GM19455 (cell line): ENCODE measurements around the gene AJM1.
A peak's percentile ranks its signal among the peaks of the same experiment; 100 is the strongest.
"Not testable (repeated sequence)": the region's sequence is repeated elsewhere in the genome, so short reads cannot be mapped to it uniquely, and the experiment has no call there.

Experiments
- ATAC-seq: cut with Tn5 transposase; IDR thresholded peaks from one replicate; pipeline ENCODE4 v1.9.1; 2021; ENCODE audit not compliant: unreplicated experiment

The AJM1 gene

DNA sequence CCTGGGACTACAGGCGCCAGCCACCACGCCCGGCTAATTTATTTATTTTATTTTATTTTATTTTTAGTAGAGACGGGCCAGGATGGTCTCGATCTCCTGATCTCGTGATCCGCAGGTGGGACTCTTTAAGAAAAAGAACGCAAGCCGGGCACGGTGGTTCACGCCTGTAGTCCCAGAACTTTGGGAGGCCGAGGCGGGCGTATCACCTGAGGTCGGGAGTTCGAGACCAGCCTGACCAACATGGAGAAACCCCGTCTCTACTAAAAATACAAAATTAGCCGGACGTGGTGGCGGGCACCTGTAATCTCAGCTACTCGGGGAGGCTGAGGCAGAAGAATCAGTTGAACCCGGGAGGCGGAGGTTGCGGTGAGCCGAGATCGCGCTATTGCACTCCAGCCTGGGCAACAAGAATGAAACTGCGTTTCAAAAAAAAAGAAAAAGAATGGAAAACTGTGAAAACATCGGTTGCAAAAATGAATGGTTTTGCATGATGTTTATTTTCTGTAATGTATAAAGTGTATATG lies 24.7 kb downstream of the AJM1 start:
- not testable (repeated sequence) for ATAC-seq

DNA sequence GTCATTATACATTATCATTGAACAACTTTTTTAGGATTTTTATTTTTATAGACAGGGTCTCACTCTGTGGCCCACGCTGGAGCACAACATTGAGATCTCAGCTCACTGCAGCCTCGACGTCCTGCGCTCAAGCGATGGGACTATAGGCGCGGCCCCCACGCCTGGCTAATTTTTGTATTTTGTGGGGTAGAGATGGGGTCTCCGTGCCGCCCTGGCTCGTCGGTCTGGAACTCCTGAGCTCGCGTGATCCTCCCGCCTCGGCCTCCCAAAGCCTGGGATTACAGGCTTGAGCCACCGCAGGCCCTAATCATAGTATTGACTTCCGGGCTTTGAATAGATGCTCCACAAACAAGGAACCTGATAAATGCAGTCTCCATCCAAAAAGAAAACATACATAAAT lies 25.2 kb downstream of the AJM1 start:
- no peak for ATAC-seq

DNA sequence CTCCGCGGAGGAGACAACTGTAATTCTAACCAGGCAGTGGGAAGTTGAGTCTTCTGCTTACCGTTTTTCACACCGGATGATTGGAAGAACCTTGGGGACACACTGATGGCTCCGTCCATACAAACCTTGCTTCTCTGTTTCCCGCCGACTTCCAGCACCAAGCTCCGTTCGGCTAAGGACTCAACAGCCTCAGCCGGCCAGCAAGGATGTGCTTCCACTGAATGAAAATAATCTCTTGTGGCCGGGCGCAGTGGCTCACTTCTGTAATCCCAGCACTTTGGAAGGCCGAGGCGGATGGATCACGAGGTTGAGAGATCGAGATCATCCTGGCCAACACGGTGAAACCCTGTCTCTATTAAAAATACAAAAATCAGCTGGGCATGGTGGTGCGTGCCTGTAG lies 25.6 kb downstream of the AJM1 start:
- no peak for ATAC-seq

DNA sequence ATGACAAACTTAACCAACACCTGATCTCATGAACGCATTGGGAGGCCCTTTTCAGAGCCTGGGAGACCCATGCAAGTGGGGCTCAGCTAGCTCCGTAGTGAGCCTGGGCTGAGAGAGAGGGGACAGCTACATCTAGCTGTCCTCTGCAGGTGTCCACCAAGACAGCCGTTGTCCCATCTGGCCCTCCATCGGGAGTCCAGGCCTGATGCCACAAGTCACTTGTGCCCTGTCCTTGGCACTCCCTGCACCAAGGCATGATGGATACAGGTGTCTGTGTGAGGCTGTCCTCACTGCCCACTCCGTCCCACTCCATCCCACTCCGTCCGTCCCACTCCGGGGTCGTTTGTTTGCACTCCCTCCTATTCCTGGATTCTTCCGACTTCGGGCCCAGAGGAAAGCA lies 26.4 kb downstream of the AJM1 start:
- no peak for ATAC-seq

DNA sequence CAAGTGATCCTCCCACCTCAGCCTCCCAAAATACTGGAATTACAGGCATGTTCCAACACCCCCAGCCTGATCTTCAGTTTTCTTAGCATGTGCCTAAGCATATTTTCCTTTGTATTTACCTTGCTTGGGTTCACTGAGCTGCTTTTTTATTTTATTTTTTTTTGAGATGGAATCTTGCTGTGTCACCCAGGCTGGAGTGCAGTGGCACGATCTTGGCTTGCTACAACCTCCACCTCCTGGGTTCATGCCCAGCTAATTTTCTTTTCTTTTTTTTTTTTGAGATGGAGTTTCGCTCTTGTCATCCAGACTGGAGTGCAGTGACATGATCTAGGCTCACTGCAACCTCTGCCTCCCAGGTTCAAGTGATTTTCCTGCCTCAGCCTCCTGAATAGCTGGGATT lies 27.3 kb downstream of the AJM1 start:
- ATAC-seq = not testable (repeated sequence)

DNA sequence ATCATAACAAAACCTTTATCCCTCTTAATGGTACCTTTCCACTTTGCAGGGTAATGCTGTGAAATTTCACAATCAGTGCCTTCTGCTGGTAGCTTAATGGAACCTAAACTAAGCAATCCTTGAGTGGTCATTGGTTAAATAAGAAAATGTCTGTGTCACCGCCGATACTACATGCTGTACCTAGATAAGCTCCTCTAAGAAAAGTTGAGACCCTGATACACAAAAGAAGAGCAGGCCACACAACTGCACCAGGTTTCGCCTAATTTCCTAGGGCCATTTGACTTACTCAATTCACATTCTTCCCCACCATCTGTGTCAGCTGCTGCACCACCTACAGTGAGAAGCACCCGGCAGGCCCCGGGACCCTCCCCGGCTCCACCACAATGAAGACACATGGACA lies 32.9 kb downstream of the AJM1 start:
- no peak for ATAC-seq

DNA sequence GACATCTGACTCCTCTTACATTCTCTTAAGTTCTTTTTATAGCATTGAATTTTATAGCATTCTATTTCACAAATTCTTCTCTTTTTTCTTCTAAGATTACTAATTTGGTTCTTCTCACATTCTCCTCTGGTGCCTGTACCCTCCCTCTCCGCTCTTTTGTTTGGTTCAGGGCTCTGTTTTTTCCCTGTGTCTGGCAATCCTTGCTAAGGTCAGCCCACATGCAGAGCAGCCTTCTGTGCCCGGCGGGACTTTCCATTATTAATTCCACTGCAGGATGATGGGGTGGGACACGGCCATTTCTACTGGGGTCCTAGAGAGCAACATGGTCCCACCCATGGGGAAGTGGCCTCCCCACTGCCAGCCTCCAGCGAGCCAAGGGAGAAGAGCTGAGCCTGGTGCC lies 34.2 kb downstream of the AJM1 start:
- no peak for ATAC-seq

DNA sequence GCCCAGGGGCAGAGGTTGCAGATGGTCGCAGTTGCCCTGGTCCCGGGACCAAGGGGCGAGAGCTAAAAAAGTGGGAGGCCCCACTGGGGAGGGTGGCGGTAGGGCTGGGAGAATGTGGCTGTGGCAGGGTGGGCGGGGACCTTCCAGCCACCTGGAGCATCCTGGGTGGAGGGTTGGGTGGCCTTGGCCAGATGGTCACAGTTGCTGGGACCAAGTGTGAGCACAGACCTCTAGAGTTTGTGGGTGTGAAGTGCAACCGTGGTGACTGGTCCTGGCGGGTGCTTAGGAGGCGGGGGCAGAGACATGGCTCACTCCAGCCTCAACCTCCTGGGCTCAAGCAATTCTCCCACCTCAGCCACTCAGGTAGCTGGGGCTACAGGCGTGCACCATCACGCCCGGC lies 38.4 kb downstream of the AJM1 start:
- ATAC-seq = no peak

DNA sequence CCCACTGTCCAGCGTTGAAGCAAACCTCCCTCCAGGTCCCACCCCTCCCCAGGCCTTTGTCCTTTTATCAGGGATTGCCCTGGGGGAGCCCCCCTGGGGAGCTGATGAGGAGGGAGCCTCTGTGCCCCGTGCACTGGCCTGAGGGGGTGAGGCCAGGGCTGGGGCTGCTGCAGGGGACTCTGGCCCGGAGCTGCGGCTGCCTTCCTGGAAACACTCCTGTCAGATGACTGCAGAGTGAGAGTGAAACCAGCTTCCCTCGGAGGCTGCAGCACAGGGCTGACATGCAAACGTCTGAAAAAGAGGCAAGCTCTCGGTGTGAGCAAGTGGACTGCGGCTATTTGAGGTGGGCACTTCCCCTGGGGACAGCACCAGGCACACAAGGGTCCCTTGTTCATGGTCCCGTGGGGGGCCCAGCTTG lies 39.4 kb downstream of the AJM1 start:
- peak; percentile 25 for ATAC-seq

DNA sequence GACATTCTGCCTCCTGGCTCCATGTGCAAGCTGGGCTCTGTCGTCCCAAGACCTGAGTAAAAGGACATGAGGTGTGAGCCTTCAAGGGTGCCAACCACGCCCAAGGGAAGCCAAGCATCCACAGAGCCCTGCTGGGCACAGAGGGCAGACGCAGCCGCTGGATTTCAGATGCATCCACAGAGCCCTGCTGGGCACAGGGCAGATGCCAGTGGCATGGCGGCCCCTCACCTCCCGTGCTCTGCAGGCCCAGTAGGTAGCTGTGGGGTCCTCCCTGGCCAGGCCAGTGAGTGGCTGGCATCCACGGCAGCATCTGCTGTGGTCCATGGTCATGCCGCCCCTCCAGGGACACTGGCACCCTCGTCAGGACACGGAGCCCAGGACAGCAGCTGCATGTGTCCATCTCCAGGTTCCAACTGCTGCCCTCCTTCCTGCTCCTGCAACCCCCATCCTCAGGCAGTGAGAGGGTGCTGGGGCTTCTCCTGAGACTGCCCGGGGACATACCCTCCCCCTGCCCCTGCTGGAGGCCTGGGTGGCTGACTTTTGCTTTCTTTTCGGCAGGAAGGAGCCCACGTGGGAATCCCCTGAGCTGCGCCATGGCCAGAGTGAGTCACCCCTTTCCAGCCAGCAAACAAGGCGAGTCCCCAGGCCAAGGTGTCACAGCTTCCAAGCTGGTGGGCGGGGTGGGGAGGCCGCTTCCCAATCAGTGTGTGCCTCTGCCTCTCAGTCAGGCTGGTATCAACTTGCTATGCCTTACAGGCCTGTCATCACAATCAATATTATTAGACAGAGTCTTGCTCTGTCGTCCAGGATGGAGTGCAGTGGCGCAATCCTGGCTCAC lies 40.0 kb downstream of the AJM1 start:
- no peak for ATAC-seq

DNA sequence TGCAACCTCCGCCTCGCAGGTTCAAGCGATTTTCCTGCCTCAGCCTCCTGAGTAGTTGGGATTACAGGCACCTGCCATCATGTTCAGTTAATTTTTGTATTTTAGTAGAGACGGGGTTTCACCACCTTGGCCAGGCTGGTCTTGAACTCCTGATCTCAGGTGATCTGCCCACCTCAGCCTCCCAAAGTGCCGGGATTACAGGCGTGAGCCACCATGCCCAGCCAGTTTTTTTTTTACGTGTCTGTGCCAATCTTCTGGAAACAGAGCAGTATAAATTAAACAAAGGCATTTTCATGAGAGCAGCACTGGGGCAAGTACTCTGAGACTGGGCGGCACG lies 40.6 kb downstream of the AJM1 start:
- not testable (repeated sequence) for ATAC-seq

DNA sequence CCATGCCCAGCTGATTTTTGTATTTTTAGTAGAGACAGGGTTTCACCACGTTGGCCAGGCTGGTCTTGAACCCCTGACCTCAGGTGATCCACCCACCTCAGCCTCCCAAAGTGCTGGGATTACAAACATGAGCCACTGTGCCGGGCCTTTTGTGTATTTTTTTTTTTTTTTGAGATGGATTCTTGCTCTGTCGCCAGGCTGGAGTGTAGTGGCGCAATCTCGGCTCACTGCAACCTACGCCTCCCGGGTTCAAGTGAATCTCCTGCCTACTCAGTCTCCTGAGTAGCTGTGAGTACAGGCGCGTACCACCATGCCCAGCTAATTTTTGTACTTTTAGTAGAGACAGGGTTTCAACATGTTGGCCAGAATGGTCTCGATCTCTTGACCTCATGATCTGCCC lies 41.4 kb downstream of the AJM1 start:
- ATAC-seq = not testable (repeated sequence)

DNA sequence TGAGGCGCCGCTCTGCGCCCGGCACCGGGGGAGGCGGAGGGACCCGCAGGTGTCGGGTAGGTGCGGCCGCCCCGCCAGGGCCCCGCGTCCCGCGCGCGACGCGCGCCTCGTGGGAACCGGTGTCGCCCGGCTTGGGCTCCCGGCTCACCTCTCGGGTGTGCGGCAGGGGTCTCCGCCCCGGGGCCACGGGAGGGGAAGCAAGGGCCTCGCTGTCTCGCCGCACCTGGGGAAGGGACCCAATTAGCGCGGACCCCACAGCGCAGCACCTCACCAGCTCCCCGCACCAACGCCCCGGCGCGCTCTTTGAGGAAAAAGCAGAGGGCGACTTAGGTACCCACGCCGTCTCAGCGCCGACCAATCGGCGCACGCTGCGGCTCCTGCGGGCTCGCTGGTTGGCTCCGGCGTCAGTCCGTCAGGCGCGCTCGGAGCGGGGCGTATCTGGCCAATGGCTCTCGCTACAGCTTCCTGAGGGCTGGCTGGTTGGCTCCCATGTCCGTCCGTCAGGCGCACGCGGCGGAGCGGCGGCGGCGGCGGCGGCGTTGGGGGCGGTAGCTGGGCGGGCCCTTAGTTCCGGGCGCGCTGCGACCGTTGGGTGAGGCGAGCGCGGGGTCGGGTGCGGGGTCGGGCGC lies 43.8 kb downstream of the AJM1 start, which contains the start of gene TRAF2:
Gene TRAF2, plus strand, starts transcription at position 567 of the 629 bp plus-strand sequence. CDS start 12,225 bp downstream, outside the sequence.
- peak; percentile 75 for ATAC-seq

DNA sequence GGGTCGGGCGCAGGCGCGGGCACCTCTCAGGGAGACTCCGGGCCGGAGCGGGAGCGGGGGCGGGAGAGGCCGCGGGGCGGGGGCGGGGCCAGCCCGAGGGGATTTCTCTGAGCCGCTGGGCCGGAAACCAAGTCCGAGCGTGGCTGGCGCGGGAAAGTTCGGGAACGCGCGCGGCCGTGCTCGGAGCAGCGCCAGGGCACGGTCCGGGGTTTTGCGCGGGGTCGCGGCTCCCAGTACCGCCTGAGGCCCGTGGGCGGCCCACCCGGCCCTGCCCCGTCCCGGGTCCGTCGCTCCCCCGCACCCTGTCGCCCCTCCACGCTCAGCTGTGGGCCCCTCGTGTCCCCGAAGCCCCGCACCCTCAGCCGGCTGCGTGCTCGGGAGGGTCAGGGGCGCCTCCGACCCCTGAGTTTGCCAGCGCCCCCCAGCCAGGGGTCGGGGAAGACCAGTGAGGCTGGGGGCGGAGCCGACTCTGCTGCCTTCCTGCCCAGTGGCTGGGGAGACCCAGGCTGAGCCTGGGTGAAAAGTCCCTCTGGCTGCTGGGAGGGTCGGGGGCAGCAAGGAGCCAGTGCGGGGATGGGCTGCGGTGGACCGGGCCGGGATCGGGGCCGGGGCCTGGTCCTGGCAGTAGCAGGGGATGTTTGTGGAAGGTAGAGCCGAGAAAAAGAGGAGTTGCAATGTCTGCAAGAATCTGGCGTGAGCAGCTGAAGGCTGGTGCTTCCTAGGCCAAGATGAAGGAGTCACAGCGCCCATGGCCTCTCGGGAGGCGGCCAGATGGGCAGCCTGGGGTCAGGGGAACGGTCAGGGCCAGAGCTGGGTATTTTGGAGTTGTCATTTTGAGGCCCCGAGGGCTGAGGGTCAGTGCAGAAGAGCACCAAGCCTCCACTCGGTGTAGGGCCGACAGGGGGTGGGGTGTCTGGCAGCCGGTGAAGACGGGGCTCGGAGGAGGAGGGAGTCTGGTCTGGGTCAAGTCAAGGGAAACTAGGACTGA lies 44.6 kb downstream of the AJM1 start:
- peak; percentile 24 for ATAC-seq

DNA sequence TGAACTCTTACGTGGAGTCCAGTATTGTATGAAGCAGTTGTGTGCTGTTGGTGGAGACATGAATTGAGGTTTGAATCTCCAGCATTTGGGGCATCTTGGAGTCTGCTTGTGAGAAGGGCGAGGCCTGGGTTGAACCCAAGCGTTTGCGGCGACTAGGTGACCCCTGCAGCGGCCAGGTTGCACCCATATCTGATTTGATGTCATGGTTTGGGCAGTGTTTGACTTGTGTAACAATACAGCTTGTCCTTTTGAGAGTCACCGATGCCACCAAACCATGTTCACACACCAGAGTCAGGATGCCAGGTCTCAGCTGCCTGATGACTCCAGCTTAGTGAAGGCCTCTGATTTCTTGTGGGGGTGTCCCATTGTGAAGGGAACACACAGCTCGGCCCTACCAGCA lies 46.2 kb downstream of the AJM1 start:
- ATAC-seq = no peak

DNA sequence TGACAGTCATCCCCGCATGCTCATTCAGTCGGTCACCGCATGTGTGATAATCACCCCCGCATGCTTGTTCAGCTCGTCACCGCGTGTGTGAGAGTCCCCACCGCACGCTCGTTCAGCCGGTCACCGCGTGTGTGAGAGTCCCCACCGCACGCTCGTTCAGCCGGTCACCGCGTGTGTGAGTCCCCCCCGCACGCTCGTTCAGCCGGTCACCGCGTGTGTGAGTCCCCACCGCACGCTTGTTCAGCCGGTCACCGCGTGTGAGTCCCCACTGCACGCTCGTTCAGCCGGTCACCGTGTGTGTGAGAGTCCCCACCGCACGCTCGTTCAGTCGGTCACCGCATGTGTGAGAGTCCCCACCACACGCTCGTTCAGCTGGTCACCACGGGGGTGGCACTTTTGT lies 47.6 kb downstream of the AJM1 start:
- ATAC-seq = no peak

DNA sequence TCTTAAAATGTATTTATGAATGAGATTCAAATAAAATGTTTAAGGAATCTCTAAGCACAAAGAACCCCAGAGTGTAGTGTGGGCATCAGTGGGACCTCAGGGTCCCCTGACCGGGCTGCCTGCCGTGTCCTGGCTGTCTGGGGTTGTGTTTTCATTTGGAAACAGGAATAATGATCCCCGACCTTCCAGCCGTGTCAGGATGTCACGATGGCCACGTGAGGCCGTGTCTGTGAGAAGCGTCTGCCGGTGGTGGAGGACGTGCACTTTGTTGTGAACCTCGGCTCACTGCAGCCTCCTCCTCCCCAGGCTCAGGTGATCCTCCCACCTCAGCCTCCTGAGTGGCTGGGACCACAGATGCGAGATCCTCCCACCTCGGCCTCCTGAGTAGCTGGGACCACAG lies 48.4 kb downstream of the AJM1 start:
- ATAC-seq = no peak
